GM12878 (cell line): ENCODE data around the gene GLT8D1. TPM values are rescaled to one million over a fixed set of nuclear protein-coding genes. Genes with fewer than 3 reads are reported as not detected.

ENCODE experiments used
- ATAC-seq: fragments of 200-7000 bp; cut with Tn5 transposase; 3 replicates; pipeline ENCODE4 v1.9.1; 2020; ENCODE audit warnings: mild to moderate bottlenecking, moderate library complexity
- BruUV-seq: library from RNA; stranded (reverse); fragments of 400-500 nt; replicated peaks from 2 replicates; lab custom pipeline; 2021; lab: Mats Ljungman, UMichigan
- CTCF ChIA-PET: fragments of 300-600 bp; sonication (Branson Sonifier 250); formaldehyde crosslinking; extraction: SDS; loops from one replicate; lab custom pipeline; 2021; ENCODE audit warnings: inconsistent platforms; lab: Yijun Ruan, JAX
- POLR2A ChIA-PET: fragments of 350-600 bp; formaldehyde crosslinking; extraction: SDS; loops from one replicate; lab custom pipeline; 2021; ENCODE audit warnings: inconsistent platforms; lab: Charles Lee
- RAD21 ChIA-PET: fragments of 300-600 bp; sonication (Branson Sonifier 250); formaldehyde crosslinking; loops from one replicate; lab custom pipeline; 2023; ENCODE audit warnings: antibody characterized with exemption; ENCODE audit not compliant: unreplicated experiment; lab: Charles Lee
- SMC1A ChIA-PET: fragments of 300-600 bp; sonication (Branson Sonifier 250); formaldehyde crosslinking; loops from one replicate; lab custom pipeline; 2023; ENCODE audit not compliant: unreplicated experiment, uncharacterized antibody; lab: Charles Lee
- DNase-seq: peaks from one replicate; pipeline ENCODE4 v3.0.0-alpha.2; 2011; ENCODE audit warnings: low read depth, low spot score
- FAIRE-seq: peaks from 3 replicates; lab custom pipeline; 2011; peaks lifted over from hg19 to GRCh38; lab: Jason Lieb, UNC
- H2AFZ ChIP-seq: 2 replicates; pipeline ENCODE4 v1.6.0; 2011; ENCODE audit warnings: low read depth, low read length, control low read depth; ENCODE audit not compliant: control insufficient read depth
- H3K27ac ChIP-seq: 2 replicates; pipeline ENCODE4 v1.5.1; 2011; ENCODE audit warnings: control low read depth; ENCODE audit not compliant: control insufficient read depth, insufficient read depth
- H3K27me3 ChIP-seq, 2 experiments: replicated peaks in 1 of 2; 2 replicates each; pipeline versions ENCODE4 v1.6.0 to v1.6.1; 2011; ENCODE audit warnings: low read length in 1 of 2; ENCODE audit not compliant: control insufficient read depth in 2 of 2, insufficient read depth in 2 of 2
- H3K36me3 ChIP-seq, 2 experiments: 2 replicates each; pipeline ENCODE4 v1.5.1; 2011; ENCODE audit warnings: low read length in 1 of 2; ENCODE audit not compliant: control insufficient read depth in 2 of 2, insufficient read depth in 2 of 2
- H3K4me1 ChIP-seq: 2 replicates; pipeline ENCODE4 v1.6.1; 2011; ENCODE audit warnings: mild to moderate bottlenecking, low read length, moderate library complexity, mixed read lengths; ENCODE audit not compliant: control insufficient read depth, insufficient read depth
- H3K4me2 ChIP-seq: 2 replicates; pipeline ENCODE4 v1.6.0; 2011; ENCODE audit warnings: control low read depth; ENCODE audit not compliant: control insufficient read depth, insufficient read depth
- H3K4me3 ChIP-seq: fragments of 200-600 bp; sonication (generic); 2 replicates; pipeline ENCODE4 v1.5.1; 2016
- H3K79me2 ChIP-seq: 2 replicates; pipeline ENCODE4 v1.6.0; 2011; ENCODE audit warnings: low read length; ENCODE audit not compliant: control insufficient read depth, insufficient read depth
- H3K9ac ChIP-seq: 2 replicates; pipeline ENCODE4 v1.8.0; 2011; ENCODE audit warnings: low read length, control low read depth, mixed read lengths; ENCODE audit not compliant: control insufficient read depth, insufficient read depth
- H3K9me3 ChIP-seq: replicated peaks from 3 replicates; pipeline ENCODE4 v1.5.1; 2011; ENCODE audit warnings: mild to moderate bottlenecking, low read length; ENCODE audit not compliant: control insufficient read depth, insufficient read depth
- H4K20me1 ChIP-seq: 2 replicates; pipeline ENCODE4 v1.6.0; 2011; ENCODE audit not compliant: control insufficient read depth, insufficient read depth
- ASH2L ChIP-seq: fragments of 300-600, 200-600 bp; sonication (generic); IDR thresholded peaks from 2 replicates; pipeline ENCODE4 v1.6.1; 2017; ENCODE audit warnings: low read depth, mild to moderate bottlenecking, borderline replicate concordance
- CREM ChIP-seq: IDR thresholded peaks from 2 replicates; pipeline ENCODE4 v1.6.1; 2014; ENCODE audit warnings: antibody characterized with exemption, low read depth
- EZH2 ChIP-seq: IDR thresholded peaks from 2 replicates; pipeline ENCODE4 v1.6.1; 2012; ENCODE audit warnings: low read depth, mild to moderate bottlenecking, control low read depth, inconsistent platforms, low read length, borderline replicate concordance; ENCODE audit not compliant: control insufficient read depth
- NRF1 ChIP-seq: conservative IDR thresholded peaks from 2 replicates; pipeline ENCODE4 v1.6.1; 2011; ENCODE audit warnings: mild to moderate bottlenecking, low read depth, low read length, improper control_type of control experiment
- RELB ChIP-seq: fragments of 450-650 bp; IDR thresholded peaks from 2 replicates; pipeline ENCODE4 v1.6.1; 2017; ENCODE audit warnings: low read depth, mild to moderate bottlenecking, moderate library complexity
- REST ChIP-seq: IDR thresholded peaks from 2 replicates; pipeline ENCODE4 v1.6.1; 2012; ENCODE audit warnings: mild to moderate bottlenecking, low read depth, low read length
- RFX5 ChIP-seq: IDR thresholded peaks from 2 replicates; pipeline ENCODE4 v1.6.1; 2011; ENCODE audit warnings: low read depth, low read length, improper control_type of control experiment
- SIN3A ChIP-seq: IDR thresholded peaks from 2 replicates; pipeline ENCODE4 v1.6.1; 2012; ENCODE audit warnings: low read depth, low read length, improper control_type of control experiment
- STAT3 ChIP-seq: IDR thresholded peaks from 2 replicates; pipeline ENCODE4 v1.6.1; 2011; ENCODE audit warnings: low read depth, low read length, improper control_type of control experiment
- ZBTB40 ChIP-seq: fragments of 450-650 bp; IDR thresholded peaks from 2 replicates; pipeline ENCODE4 v1.6.1; 2016; ENCODE audit warnings: mild to moderate bottlenecking, moderate library complexity, borderline replicate concordance
- ZSCAN29 ChIP-seq: fragments of 450-650 bp; IDR thresholded peaks from 2 replicates; pipeline ENCODE4 v1.6.1; 2017; ENCODE audit warnings: mild to moderate bottlenecking, moderate library complexity
- WGBS: methylation state at CpG from one replicate; pipeline ENCODE4 v1.1.6; 2016; ENCODE audit warnings: low lambda C conversion rate; ENCODE audit not compliant: insufficient replicate concordance, insufficient coverage; ENCODE audit errors: missing lambda C conversion rate; 5-methylcytosine and 5-hydroxymethylcytosine counted together
- in situ Hi-C: fragments of 300-500 bp; cut with MboI; formaldehyde crosslinking; loops from 9 replicates; pipeline ENCODE4 v1.14.3; 2018; ENCODE audit warnings: mixed read lengths
- intact Hi-C: fragments of 100-400 bp; cut with micrococcal nuclease; formaldehyde crosslinking; loops from one replicate; pipeline ENCODE4 v1.14.2; 2022; ENCODE audit not compliant: unreplicated experiment
- polyA plus RNA-seq, 11 experiments: library from polyadenylated mRNA; depleted of rRNA in 4 of 11; unstranded in 6 of 11; stranded (reverse) in 5 of 11; fragments of >200 nt; fragmentation: Nextera tagmentation in 4 of 11; fragmentation: Illumina TruSeq in 1 of 11; extraction: Ambion mirVana in 4 of 11; extraction: Trizol in 1 of 11; gene quantifications; 1 replicate in 1 of 11; 2 replicates in 10 of 11; pipeline versions ENCODE4 v1.2.1 to v1.2.3, GENCODE V29; 2011 to 2016; ENCODE audit warnings: inconsistent platforms in 2 of 11, missing spikeins in 2 of 11, low read depth in 1 of 11
- total RNA-seq, 4 experiments: library from RNA; depleted of rRNA in 3 of 4; stranded (reverse); fragments of >200 nt in 3 of 4; fragmentation: Illumina TruSeq in 1 of 4; extraction: Trizol in 1 of 4; gene quantifications; 2 replicates each; pipeline versions ENCODE4 v1.2.1 to v1.2.3, GENCODE V29; 2013 to 2021
- TF ChIP-seq, protein P1 (sequence below): IDR thresholded peaks from 2 replicates; pipeline ENCODE4 v1.6.1; 2011; ENCODE audit warnings: borderline replicate concordance, low read depth, mild to moderate bottlenecking, moderate library complexity, mixed read lengths, low read length; ENCODE audit not compliant: insufficient read depth; ENCODE audit errors: extremely low read length

Gene GLT8D1
- total and polyA plus RNA-seq, 10 of the 15 experiments (the other 5 are each of a cell fraction or from before 2014, with no cell fraction given), result 25.3 to 73.4 (median 48.4) TPM

DNA sequence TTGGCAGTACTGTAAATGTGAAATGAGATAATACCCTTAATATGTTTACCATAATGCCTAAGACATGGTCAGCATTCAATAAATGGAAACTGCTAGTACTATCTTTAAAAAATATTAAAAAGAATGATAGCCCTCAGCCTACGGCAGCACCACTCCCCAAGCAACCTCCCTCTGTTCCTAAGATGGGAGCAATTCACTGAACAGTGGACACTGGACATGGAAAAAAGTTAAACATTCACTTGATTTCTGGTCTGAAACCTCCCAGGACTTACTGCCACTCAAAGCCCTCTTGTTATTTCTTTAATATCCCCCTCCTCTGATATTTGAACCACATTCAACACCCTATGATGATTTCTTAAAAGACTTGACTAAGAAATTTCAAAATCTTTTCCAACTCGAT is 38.1 kb upstream of the GLT8D1 start (continued):
- TF ChIP-seq SIN3A (no peak), STAT3 (no peak), ZSCAN29 (no peak), RFX5 (no peak), EZH2 (no peak), ZBTB40 (no peak)

GRCh38 chr3:52743152-52743551 is 37.6 kb upstream of the GLT8D1 start:
- Histone ChIP-seq H3K9me3 (no peaks in the 10 kb centered on the region), H3K36me3 (peaks cover 0 to 13% of the 10 kb centered on the region in 2 experiments; a peak in 2 of 4 replicates), H3K27ac (no peak overlapping the region), H4K20me1 (no peaks in the 10 kb centered on the region), H2AFZ (no peak overlapping the region), H3K4me1 (no peaks in the 10 kb centered on the region), H3K4me2 (no peak overlapping the region), H3K4me3 (no peak overlapping the region), H3K27me3 (no peaks in the 10 kb centered on the region), H3K9ac (no peak overlapping the region), H3K79me2 (no peaks in the 10 kb centered on the region)
- FAIRE-seq, result no peak
- ChIA-PET POLR2A (no interaction called here), CTCF (interaction anchor here (0.6 to 3.5 kb wide), 12 partner anchors 11 to 912 kb away, joined by 3 to 16 read pairs (median 4); no protein-coding TSS in a partner anchor), SMC1A (interaction anchor here (0.9 to 1.1 kb wide), 5 partner anchors 12 to 328 kb away, joined by 3 to 4 read pairs (median 3); no protein-coding TSS in a partner anchor), RAD21 (interaction anchor here (0.9 to 2.3 kb wide), 5 partner anchors 46 to 330 kb away, joined by 3 to 6 read pairs (median 5); no protein-coding TSS in a partner anchor)
- WGBS, result 100% methylated on average over 5 of the region's 5 CpGs
- DNase-seq, result no peak
- in situ Hi-C loops, result no loop called here
- no TSS peak for BruUV-seq
- no peak for ATAC-seq
- intact Hi-C loops, result loop anchor here (2.0 to 5.0 kb wide), 2 partner anchors 150 to 189 kb away; no protein-coding TSS in a partner anchor
- TF ChIP-seq CREM (no peak), ASH2L (no peak), RFX5 (no peak), RELB (no peak), REST (no peak), NRF1 (no peak)
- TF ChIP-seq, protein P1, sequence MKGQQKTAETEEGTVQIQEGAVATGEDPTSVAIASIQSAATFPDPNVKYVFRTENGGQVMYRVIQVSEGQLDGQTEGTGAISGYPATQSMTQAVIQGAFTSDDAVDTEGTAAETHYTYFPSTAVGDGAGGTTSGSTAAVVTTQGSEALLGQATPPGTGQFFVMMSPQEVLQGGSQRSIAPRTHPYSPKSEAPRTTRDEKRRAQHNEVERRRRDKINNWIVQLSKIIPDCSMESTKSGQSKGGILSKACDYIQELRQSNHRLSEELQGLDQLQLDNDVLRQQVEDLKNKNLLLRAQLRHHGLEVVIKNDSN, result no peak
